WTC11 (cell line): ENCODE results near the gene PCBP1. TPM values are rescaled to one million over a fixed set of nuclear protein-coding genes. Genes with fewer than 3 reads are reported as not detected.

Source experiments
- ATAC-seq: fragments of 200-7000 bp; cut with Tn5 transposase; 2 replicates; pipeline ENCODE4 v1.10.0; 2021; ENCODE audit warnings: mild to moderate bottlenecking, moderate library complexity
- CTCF ChIA-PET: fragments of 300-600 bp; sonication (Branson Sonifier 250); formaldehyde crosslinking; loops from one replicate; lab custom pipeline; 2021; ENCODE audit warnings: antibody characterized with exemption; lab: Charles Lee
- POLR2A ChIA-PET: fragments of 350-600 bp; sonication (Branson Sonifier 250); formaldehyde crosslinking; loops from one replicate; lab custom pipeline; 2021; ENCODE audit warnings: antibody characterized with exemption; lab: Charles Lee
- DNase-seq: peaks from one replicate; pipeline ENCODE4 v3.0.0; 2021; ENCODE audit warnings: low spot score
- H3K27ac Mint-ChIP-seq: 2 replicates; pipeline ENCODE4 v1.8.0; 2021; ENCODE audit warnings: mixed read lengths
- H3K27me3 Mint-ChIP-seq: 2 replicates; pipeline ENCODE4 v1.8.0; 2021; ENCODE audit warnings: low read depth, mild to moderate bottlenecking, moderate library complexity, mixed read lengths
- H3K36me3 Mint-ChIP-seq: 2 replicates; pipeline ENCODE4 v1.8.0; 2021; ENCODE audit warnings: mixed read lengths
- H3K4me1 Mint-ChIP-seq: 2 replicates; pipeline ENCODE4 v1.8.0; 2022; ENCODE audit warnings: mixed read lengths
- H3K4me3 Mint-ChIP-seq: 2 replicates; pipeline ENCODE4 v1.8.0; 2021; ENCODE audit warnings: mild to moderate bottlenecking, moderate library complexity, mixed read lengths
- H3K9me3 Mint-ChIP-seq: 2 replicates; pipeline ENCODE4 v1.8.0; 2021; ENCODE audit warnings: mixed read lengths
- AR ChIP-seq: fragments of 250-450 bp; sonication (Bioruptor Pico); IDR thresholded peaks from 2 replicates; pipeline ENCODE4 v1.9.0; 2021; ENCODE audit warnings: mild to moderate bottlenecking
- ATF1 ChIP-seq: sonication (generic); formaldehyde crosslinking; IDR thresholded peaks from 2 replicates; pipeline ENCODE4 v1.8.1; 2023; ENCODE audit warnings: mild to moderate bottlenecking, moderate library complexity, missing genetic modification reagents
- CBFB ChIP-seq: sonication (generic); formaldehyde crosslinking; IDR thresholded peaks from 2 replicates; pipeline ENCODE4 v1.8.1; 2022; ENCODE audit warnings: mild to moderate bottlenecking, low read depth, missing genetic modification reagents
- FOXK1 ChIP-seq: sonication (generic); formaldehyde crosslinking; IDR thresholded peaks from 2 replicates; pipeline ENCODE4 v1.8.0; 2022; ENCODE audit warnings: mild to moderate bottlenecking, moderate library complexity, missing genetic modification reagents
- FOXP1 ChIP-seq: sonication (generic); formaldehyde crosslinking; IDR thresholded peaks from 2 replicates; pipeline ENCODE4 v1.8.0; 2022; ENCODE audit warnings: missing genetic modification reagents, mild to moderate bottlenecking, moderate library complexity, borderline replicate concordance
- HMGA2 ChIP-seq: fragments of 250-450 bp; sonication (Bioruptor Pico); IDR thresholded peaks from 2 replicates; pipeline ENCODE4 v1.4.0; 2021; ENCODE audit warnings: mild to moderate bottlenecking, moderate library complexity
- KAT7 ChIP-seq: sonication (generic); formaldehyde crosslinking; IDR thresholded peaks from 2 replicates; pipeline ENCODE4 v1.8.1; 2023; ENCODE audit warnings: missing genetic modification reagents, mild to moderate bottlenecking, borderline replicate concordance
- MYBL2 ChIP-seq: sonication (generic); formaldehyde crosslinking; IDR thresholded peaks from 2 replicates; pipeline ENCODE4 v1.8.1; 2023; ENCODE audit warnings: mild to moderate bottlenecking, moderate library complexity, missing genetic modification reagents
- PRDM15 ChIP-seq: sonication (generic); formaldehyde crosslinking; IDR thresholded peaks from 2 replicates; pipeline ENCODE4 v1.8.0; 2022; ENCODE audit warnings: missing genetic modification reagents
- PRRX2 ChIP-seq: fragments of 250-450 bp; sonication (Bioruptor Pico); IDR thresholded peaks from 2 replicates; pipeline ENCODE4 v1.8.0; 2021; ENCODE audit warnings: mild to moderate bottlenecking
- RELA ChIP-seq: sonication (generic); formaldehyde crosslinking; IDR thresholded peaks from 2 replicates; pipeline ENCODE4 v1.8.1; 2022; ENCODE audit warnings: missing genetic modification reagents, mild to moderate bottlenecking, borderline replicate concordance
- ZNF219 ChIP-seq: sonication (generic); formaldehyde crosslinking; IDR thresholded peaks from 2 replicates; pipeline ENCODE4 v1.8.0; 2023; ENCODE audit warnings: missing genetic modification reagents, mild to moderate bottlenecking, borderline replicate concordance
- ZNF317 ChIP-seq: sonication (generic); formaldehyde crosslinking; IDR thresholded peaks from 2 replicates; pipeline ENCODE4 v1.8.1; 2023; ENCODE audit warnings: low read depth, mild to moderate bottlenecking, moderate library complexity, missing genetic modification reagents, borderline replicate concordance
- ZSCAN18 ChIP-seq: fragments of 250-450 bp; sonication (Bioruptor Pico); IDR thresholded peaks from 2 replicates; pipeline ENCODE4 v2.1.2; 2022; ENCODE audit warnings: mild to moderate bottlenecking, moderate library complexity
- total RNA-seq: library from RNA; stranded (reverse); gene quantifications from 3 replicates; pipeline ENCODE4 v1.2.3, GENCODE V29; 2021
- TF ChIP-seq, protein P1 (sequence below): sonication (generic); formaldehyde crosslinking; IDR thresholded peaks from 2 replicates; pipeline ENCODE4 v1.8.1; 2023; ENCODE audit warnings: mild to moderate bottlenecking, missing genetic modification reagents, moderate library complexity
- TF ChIP-seq, protein P2 (sequence below): sonication (generic); formaldehyde crosslinking; conservative IDR thresholded peaks from 2 replicates; pipeline ENCODE4 v1.8.1; 2023; ENCODE audit warnings: mild to moderate bottlenecking, low read depth, missing genetic modification reagents, moderate library complexity

PCBP1 gene
- total RNA-seq, 1 experiment from 2014 or later = 489 TPM

- H3K9me3 Mint-ChIP-seq = no peaks in the 10 kb centered on the region
- ATAC-seq = no peak
- H3K4me1 Mint-ChIP-seq = peaks cover 7% of the 10 kb centered on the region; the same call in 1 of the 2 replicates
- POLR2A ChIA-PET = no interaction called here
- no peak for TF ChIP-seq KAT7 (CRISPR knock-in tag)
- no peak for TF ChIP-seq AR (CRISPR knock-in tag)
- no peak for TF ChIP-seq PRDM15
- TF ChIP-seq ZNF219 (CRISPR knock-in tag) = no peak
- TF ChIP-seq RELA = no peak
- TF ChIP-seq, protein P1, sequence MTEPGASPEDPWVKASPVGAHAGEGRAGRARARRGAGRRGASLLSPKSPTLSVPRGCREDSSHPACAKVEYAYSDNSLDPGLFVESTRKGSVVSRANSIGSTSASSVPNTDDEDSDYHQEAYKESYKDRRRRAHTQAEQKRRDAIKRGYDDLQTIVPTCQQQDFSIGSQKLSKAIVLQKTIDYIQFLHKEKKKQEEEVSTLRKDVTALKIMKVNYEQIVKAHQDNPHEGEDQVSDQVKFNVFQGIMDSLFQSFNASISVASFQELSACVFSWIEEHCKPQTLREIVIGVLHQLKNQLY = no peak
- TF ChIP-seq, all 79 proteins: peak for 0
- CTCF ChIA-PET = interaction anchor here (3.1 kb wide), 1 partner anchor 25 kb away, joined by 10 read pairs; no protein-coding TSS in a partner anchor
- peak overlapping the region; percentile 92; the same call in 1 of the 2 replicates for H3K27ac Mint-ChIP-seq
- DNase-seq = no peak
- no peak overlapping the region for H3K4me3 Mint-ChIP-seq
- H3K36me3 Mint-ChIP-seq = peaks cover 21% of the 10 kb centered on the region
- H3K27me3 Mint-ChIP-seq = no peaks in the 10 kb centered on the region
Measured at GRCh38 chr2:70045932-70046331, 41.3 kb upstream of the PCBP1 start.

GRCh38 chr2:70046534-70046933, 40.7 kb upstream of the PCBP1 start:
- DNase-seq = no peak
- ChIA-PET CTCF (interaction anchor here (1.6 to 3.1 kb wide), 2 partner anchors 24 kb away, joined by 10 to 11 read pairs; no protein-coding TSS in a partner anchor), POLR2A (no interaction called here)
- Mint-ChIP-seq H3K36me3 (peaks cover 26% of the 10 kb centered on the region), H3K27ac (peak overlapping the region; percentile 92; the same call in 1 of the 2 replicates), H3K9me3 (no peaks in the 10 kb centered on the region), H3K4me3 (no peak overlapping the region), H3K4me1 (peaks cover 3% of the 10 kb centered on the region; the same call in 1 of the 2 replicates), H3K27me3 (no peaks in the 10 kb centered on the region)
- TF ChIP-seq ATF1 (CRISPR knock-in tag) (no peak), PRRX2 (CRISPR knock-in tag) (no peak), HMGA2 (CRISPR knock-in tag) (no peak), FOXK1 (no peak), ZSCAN18 (CRISPR knock-in tag) (no peak), FOXP1 (no peak), CBFB (no peak), ZNF317 (CRISPR knock-in tag) (no peak), MYBL2 (no peak)
- TF ChIP-seq, protein P2, sequence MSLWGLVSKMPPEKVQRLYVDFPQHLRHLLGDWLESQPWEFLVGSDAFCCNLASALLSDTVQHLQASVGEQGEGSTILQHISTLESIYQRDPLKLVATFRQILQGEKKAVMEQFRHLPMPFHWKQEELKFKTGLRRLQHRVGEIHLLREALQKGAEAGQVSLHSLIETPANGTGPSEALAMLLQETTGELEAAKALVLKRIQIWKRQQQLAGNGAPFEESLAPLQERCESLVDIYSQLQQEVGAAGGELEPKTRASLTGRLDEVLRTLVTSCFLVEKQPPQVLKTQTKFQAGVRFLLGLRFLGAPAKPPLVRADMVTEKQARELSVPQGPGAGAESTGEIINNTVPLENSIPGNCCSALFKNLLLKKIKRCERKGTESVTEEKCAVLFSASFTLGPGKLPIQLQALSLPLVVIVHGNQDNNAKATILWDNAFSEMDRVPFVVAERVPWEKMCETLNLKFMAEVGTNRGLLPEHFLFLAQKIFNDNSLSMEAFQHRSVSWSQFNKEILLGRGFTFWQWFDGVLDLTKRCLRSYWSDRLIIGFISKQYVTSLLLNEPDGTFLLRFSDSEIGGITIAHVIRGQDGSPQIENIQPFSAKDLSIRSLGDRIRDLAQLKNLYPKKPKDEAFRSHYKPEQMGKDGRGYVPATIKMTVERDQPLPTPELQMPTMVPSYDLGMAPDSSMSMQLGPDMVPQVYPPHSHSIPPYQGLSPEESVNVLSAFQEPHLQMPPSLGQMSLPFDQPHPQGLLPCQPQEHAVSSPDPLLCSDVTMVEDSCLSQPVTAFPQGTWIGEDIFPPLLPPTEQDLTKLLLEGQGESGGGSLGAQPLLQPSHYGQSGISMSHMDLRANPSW (CRISPR knock-in tag) = no peak
- ATAC-seq = no peak
